Erythroblast (primary cell): ENCODE data around the gene TBX18.

ENCODE experiments used
- GATA1 ChIP-seq: IDR thresholded peaks from 2 replicates; pipeline ENCODE4 v1.6.1; 2011; ENCODE audit warnings: low read depth, mild to moderate bottlenecking, control low read depth, low read length, moderate library complexity
- POLR2A ChIP-seq: IDR thresholded peaks from 2 replicates; pipeline ENCODE4 v1.6.1; 2011; ENCODE audit warnings: mild to moderate bottlenecking, low read length

DNA sequence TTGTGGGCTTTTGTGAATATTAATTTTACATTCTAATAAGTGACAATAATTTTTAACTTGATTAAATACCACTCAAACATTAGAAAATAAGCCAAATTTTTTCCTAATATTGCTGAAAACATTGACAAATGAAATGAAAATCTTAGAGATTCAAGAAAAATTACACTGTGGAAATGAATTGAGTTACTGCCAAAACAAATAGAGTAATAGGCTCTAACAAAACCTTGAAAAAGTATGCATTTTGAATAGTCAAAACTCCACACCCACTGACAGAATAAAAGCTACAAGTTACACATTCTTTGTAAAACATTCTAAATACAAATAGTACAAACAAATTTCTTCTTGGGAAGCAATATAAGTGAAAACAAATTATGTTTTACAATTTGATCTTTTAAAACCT lies 5.9 kb downstream of the TBX18 start:
- no peak for TF ChIP-seq POLR2A
- TF ChIP-seq GATA1: no peak
